Activated CD8-positive, alpha-beta memory T cell treated with anti-CD3 and anti-CD28 coated beads, Interleukin-2, amount 10 ng/mL, durations not matched to agents 7 days and 5 days (primary cell): Measurements from ENCODE around the gene DLGAP1. TPM values are rescaled to one million over a fixed set of nuclear protein-coding genes. Genes with fewer than 3 reads are reported as not detected.

Source experiments
- ATAC-seq: fragments of 150-1000 bp; cut with Tn5 transposase; one replicate; pipeline ENCODE4 v1.10.0; 2021; ENCODE audit warnings: moderate library complexity
- CTCF ChIA-PET: fragments of 350-600 bp; sonication (Branson Sonifier 250); formaldehyde crosslinking; loops from one replicate; lab custom pipeline; 2021; ENCODE audit warnings: antibody characterized with exemption; lab: Charles Lee
- DNase-seq: peaks from one replicate; pipeline ENCODE4 v3.0.0-alpha.2; 2020
- H3K27ac Mint-ChIP-seq: one replicate; pipeline ENCODE4 v1.8.0; 2021; ENCODE audit warnings: mild to moderate bottlenecking, mixed read lengths
- H3K27me3 Mint-ChIP-seq: one replicate; pipeline ENCODE4 v1.8.0; 2021; ENCODE audit warnings: mixed read lengths
- H3K36me3 Mint-ChIP-seq: one replicate; pipeline ENCODE4 v1.8.0; 2021; ENCODE audit warnings: mild to moderate bottlenecking, mixed read lengths
- H3K4me1 Mint-ChIP-seq: one replicate; pipeline ENCODE4 v1.8.0; 2021; ENCODE audit warnings: mixed read lengths
- H3K4me3 Mint-ChIP-seq: one replicate; pipeline ENCODE4 v1.8.0; 2021; ENCODE audit warnings: mild to moderate bottlenecking, moderate library complexity, mixed read lengths
- H3K9me3 Mint-ChIP-seq: one replicate; pipeline ENCODE4 v1.8.0; 2022; ENCODE audit warnings: low read depth, mixed read lengths
- total RNA-seq, 2 experiments: library from RNA; stranded (reverse); gene quantifications; one replicate each; pipeline ENCODE4 v1.2.3, GENCODE V29; 2021

DLGAP1 gene
- total RNA-seq, 2 experiments from 2014 or later: not detected

DNA sequence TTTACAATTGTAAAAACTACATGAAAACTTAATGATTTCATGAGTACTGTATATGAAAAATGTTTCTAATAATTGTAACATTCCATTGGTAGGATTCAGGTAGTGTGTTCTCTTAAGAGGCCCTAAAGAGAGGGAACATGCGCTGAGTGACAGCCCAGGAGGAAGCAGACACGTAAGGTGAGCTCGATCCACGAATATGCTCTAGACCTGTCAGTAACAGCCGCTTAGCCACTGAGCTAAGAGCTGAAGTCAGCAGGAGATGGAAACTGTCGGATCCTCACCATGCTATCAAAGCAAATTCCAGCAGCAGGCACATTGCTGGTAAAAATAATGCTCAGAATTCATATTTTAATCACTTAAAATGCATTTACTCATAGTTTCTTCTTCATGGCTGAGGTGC, 658.7 kb downstream of the DLGAP1 start:
- Mint-ChIP-seq H3K27ac (no peak overlapping the region), H3K36me3 (no peaks in the 10 kb centered on the region), H3K9me3 (no peaks in the 10 kb centered on the region), H3K4me3 (no peak overlapping the region), H3K27me3 (peaks cover 4% of the 10 kb centered on the region), H3K4me1 (no peaks in the 10 kb centered on the region)
- no peak for DNase-seq
- CTCF ChIA-PET: no interaction called here
- ATAC-seq: no peak

GRCh38 chr18:3794537-3795348, 660.4 kb downstream of the DLGAP1 start:
- DNase-seq (no peak), ATAC-seq (no peak)
- no peak overlapping the region for H3K4me3 Mint-ChIP-seq
- no peaks in the 10 kb centered on the region for H3K36me3 Mint-ChIP-seq
- CTCF ChIA-PET: interaction anchor here (1.4 kb wide), 1 partner anchor 23 kb away, joined by 4 read pairs; no protein-coding TSS in a partner anchor
- peaks cover 2% of the 10 kb centered on the region for H3K27me3 Mint-ChIP-seq
- no peaks in the 10 kb centered on the region for H3K4me1 Mint-ChIP-seq
- H3K9me3 Mint-ChIP-seq: no peaks in the 10 kb centered on the region
- no peak overlapping the region for H3K27ac Mint-ChIP-seq

- Mint-ChIP-seq H3K9me3 (no peaks in the 10 kb centered on the region), H3K4me3 (no peak overlapping the region), H3K4me1 (no peaks in the 10 kb centered on the region), H3K36me3 (no peaks in the 10 kb centered on the region), H3K27ac (no peak overlapping the region), H3K27me3 (peaks cover 11% of the 10 kb centered on the region)
- no peak for ATAC-seq
- no peak for DNase-seq
- CTCF ChIA-PET: no interaction called here
Observed at GRCh38 chr18:3793545-3793944, 661.6 kb downstream of the DLGAP1 start.

DNA sequence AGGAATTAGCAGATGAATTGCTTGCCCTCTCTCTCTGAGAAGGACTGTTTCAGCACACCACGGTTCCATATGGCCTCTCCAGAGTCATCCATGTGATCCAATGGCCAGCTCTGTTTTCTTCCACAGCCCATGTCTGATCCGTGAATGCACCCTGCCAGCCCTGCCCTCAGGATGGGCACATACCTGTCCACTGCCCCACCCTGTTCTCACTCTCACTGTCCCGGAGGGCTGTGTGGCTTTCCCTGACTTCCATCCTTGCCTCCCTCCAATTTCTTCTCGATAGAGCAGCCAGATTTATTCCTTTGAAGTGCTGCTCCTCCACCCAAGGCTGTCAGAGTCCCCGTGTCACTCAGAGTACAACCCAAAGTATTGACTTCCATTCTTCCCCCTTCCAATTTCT, 662.0 kb downstream of the DLGAP1 start:
- Mint-ChIP-seq H3K27ac (no peak overlapping the region), H3K27me3 (peaks cover 13% of the 10 kb centered on the region), H3K9me3 (no peaks in the 10 kb centered on the region), H3K36me3 (no peaks in the 10 kb centered on the region), H3K4me3 (no peak overlapping the region), H3K4me1 (no peaks in the 10 kb centered on the region)
- no peak for DNase-seq
- ATAC-seq: no peak
- CTCF ChIA-PET: no interaction called here

- CTCF ChIA-PET: no interaction called here
- H3K27me3 Mint-ChIP-seq: peaks cover 17% of the 10 kb centered on the region
- ATAC-seq (no peak), DNase-seq (no peak)
- no peak overlapping the region for H3K4me3 Mint-ChIP-seq
- no peaks in the 10 kb centered on the region for H3K36me3 Mint-ChIP-seq
- no peak overlapping the region for H3K27ac Mint-ChIP-seq
- no peaks in the 10 kb centered on the region for H3K9me3 Mint-ChIP-seq
- H3K4me1 Mint-ChIP-seq: no peaks in the 10 kb centered on the region
Observed at GRCh38 chr18:3792711-3793110, 662.4 kb downstream of the DLGAP1 start.

DNA sequence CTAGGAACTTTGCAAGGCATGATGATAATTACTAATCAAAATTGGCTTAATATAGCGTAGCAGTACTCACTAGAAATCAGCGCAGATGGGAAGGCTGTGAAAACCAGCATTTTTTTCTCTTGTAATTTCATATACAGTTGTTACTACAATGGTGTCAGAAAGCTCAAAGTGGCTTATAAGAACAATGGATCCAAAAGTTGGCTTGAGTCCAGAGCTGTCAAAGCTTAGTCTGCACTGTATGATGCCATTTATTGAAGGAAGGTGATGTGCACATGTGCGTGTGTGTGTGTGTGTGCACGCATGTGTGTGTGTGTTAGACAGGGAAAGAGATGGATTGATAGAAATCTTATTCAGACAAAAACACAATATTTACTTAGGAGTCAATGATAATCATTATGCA, 663.9 kb downstream of the DLGAP1 start:
- DNase-seq: no peak
- CTCF ChIA-PET: no interaction called here
- Mint-ChIP-seq H3K9me3 (no peaks in the 10 kb centered on the region), H3K36me3 (no peaks in the 10 kb centered on the region), H3K27ac (no peak overlapping the region), H3K4me3 (no peak overlapping the region), H3K27me3 (peaks cover 17% of the 10 kb centered on the region), H3K4me1 (no peaks in the 10 kb centered on the region)
- no peak for ATAC-seq

- Mint-ChIP-seq H3K9me3 (no peaks in the 10 kb centered on the region), H3K4me1 (no peaks in the 10 kb centered on the region), H3K4me3 (no peak overlapping the region), H3K27me3 (peaks cover 16% of the 10 kb centered on the region), H3K36me3 (no peaks in the 10 kb centered on the region), H3K27ac (no peak overlapping the region)
- CTCF ChIA-PET: interaction anchor here (1.9 kb wide), 1 partner anchor 19 kb away, joined by 8 read pairs; no protein-coding TSS in a partner anchor
- DNase-seq: no peak
- ATAC-seq: no peak
Observed at GRCh38 chr18:3790703-3791102, 664.4 kb downstream of the DLGAP1 start.

- Mint-ChIP-seq H3K27ac (no peak overlapping the region), H3K9me3 (no peaks in the 10 kb centered on the region), H3K27me3 (peaks cover 15% of the 10 kb centered on the region), H3K36me3 (no peaks in the 10 kb centered on the region), H3K4me1 (no peaks in the 10 kb centered on the region), H3K4me3 (no peak overlapping the region)
- CTCF ChIA-PET: interaction anchor here (0.7 to 1.9 kb wide), 3 partner anchors 18 to 655 kb away, joined by 3 to 8 read pairs (median 3); no protein-coding TSS in a partner anchor
- DNase-seq: no peak
- ATAC-seq: no peak
Observed at GRCh38 chr18:3789525-3789924, 665.6 kb downstream of the DLGAP1 start.

DNA sequence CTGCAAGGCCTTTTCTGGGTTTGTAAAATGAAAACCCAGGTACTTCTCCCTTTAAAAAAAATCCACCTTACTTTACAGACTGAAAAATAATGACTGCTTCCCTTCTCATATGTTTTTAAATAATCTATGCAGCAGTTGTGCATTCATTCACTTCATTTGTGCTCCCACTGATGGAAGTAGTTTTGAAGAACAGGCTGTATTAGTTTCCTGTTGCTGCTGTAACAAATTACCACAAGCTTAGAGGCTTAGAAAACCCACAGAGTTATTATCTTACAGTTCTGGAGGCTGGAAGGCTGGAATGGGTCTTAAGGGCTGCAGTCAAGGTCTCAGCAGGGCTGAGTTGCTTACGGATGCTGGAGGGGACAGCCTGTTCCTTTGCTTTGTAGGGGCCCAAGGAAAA, 670.2 kb downstream of the DLGAP1 start:
- no peaks in the 10 kb centered on the region for H3K36me3 Mint-ChIP-seq
- H3K4me3 Mint-ChIP-seq: no peak overlapping the region
- H3K4me1 Mint-ChIP-seq: no peaks in the 10 kb centered on the region
- H3K27ac Mint-ChIP-seq: no peak overlapping the region
- H3K9me3 Mint-ChIP-seq: no peaks in the 10 kb centered on the region
- CTCF ChIA-PET: interaction anchor here (0.9 kb wide), 1 partner anchor 14 kb away, joined by 3 read pairs; no protein-coding TSS in a partner anchor
- ATAC-seq (no peak), DNase-seq (no peak)
- peaks cover 18% of the 10 kb centered on the region for H3K27me3 Mint-ChIP-seq

DNA sequence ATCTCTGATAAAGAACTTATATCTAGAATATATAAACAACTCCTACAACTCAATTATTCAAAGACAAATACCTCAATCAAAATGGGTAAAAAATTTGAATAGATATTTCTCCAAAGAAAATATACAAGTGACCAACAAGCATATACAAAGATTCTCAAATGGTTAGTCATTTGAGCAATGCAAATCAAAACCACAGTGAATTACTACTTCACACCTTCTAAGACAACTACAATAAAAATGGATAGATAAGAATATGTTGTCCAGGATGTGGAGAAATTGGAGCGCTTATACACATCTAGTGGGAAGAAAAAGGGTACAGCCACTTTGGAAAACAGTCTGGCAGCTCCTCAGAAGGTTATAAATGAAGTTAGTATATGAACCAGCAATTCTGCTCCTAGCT, 672.2 kb downstream of the DLGAP1 start:
- H3K9me3 Mint-ChIP-seq: no peaks in the 10 kb centered on the region
- H3K27me3 Mint-ChIP-seq: peaks cover 7% of the 10 kb centered on the region
- DNase-seq: no peak
- H3K4me3 Mint-ChIP-seq: no peak overlapping the region
- H3K36me3 Mint-ChIP-seq: no peaks in the 10 kb centered on the region
- ATAC-seq: no peak
- no peak overlapping the region for H3K27ac Mint-ChIP-seq
- no peaks in the 10 kb centered on the region for H3K4me1 Mint-ChIP-seq
- CTCF ChIA-PET: interaction anchor here (5.0 kb wide), 1 partner anchor 11 kb away, joined by 18 read pairs; no protein-coding TSS in a partner anchor

DNA sequence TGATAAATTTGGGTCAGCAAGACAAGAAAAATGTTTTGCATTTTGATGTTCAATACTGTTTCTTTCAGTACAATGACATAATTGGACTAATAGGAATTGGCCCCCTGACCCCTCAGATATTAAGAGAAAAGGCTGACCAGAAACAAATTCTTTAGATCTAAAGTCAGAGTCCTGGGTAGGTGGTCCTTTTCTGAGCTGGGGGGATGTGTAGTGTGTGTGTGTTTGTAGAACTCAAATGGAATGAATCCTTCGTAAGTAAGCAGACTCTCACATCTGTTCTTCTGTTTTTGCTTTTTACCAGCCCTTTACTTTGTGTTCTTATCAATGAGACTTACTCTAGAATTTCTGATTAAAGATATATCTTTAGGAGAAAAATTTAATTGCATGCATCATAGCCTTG, 677.4 kb downstream of the DLGAP1 start:
- no peak for DNase-seq
- Mint-ChIP-seq H3K36me3 (no peaks in the 10 kb centered on the region), H3K4me1 (no peaks in the 10 kb centered on the region), H3K27ac (no peak overlapping the region), H3K27me3 (peaks cover 9% of the 10 kb centered on the region), H3K4me3 (no peak overlapping the region), H3K9me3 (no peaks in the 10 kb centered on the region)
- no peak for ATAC-seq
- CTCF ChIA-PET: no interaction called here

DNA sequence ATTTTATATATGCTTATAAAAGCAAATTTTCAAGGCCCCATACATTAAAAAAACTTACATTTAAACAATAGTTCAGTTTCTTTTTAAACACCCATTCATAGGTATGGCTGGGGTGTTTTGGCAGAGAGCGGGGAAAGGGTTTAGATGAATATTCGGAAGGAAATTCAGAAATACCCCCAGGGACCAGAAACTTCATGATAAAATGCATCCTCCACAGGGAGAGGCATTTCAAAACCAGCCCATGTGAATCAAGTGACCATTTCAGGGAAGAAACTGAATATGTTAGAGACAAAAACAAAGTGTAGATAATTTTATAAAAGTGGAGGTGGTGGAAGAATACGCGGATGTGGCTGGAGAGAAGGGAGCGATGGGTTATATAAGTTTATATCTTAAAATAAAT, 678.0 kb downstream of the DLGAP1 start:
- Mint-ChIP-seq H3K4me3 (no peak overlapping the region), H3K27me3 (peaks cover 9% of the 10 kb centered on the region), H3K27ac (no peak overlapping the region), H3K4me1 (peaks cover under 1% of the 10 kb centered on the region), H3K9me3 (no peaks in the 10 kb centered on the region), H3K36me3 (no peaks in the 10 kb centered on the region)
- CTCF ChIA-PET: no interaction called here
- no peak for ATAC-seq
- no peak for DNase-seq

DNA sequence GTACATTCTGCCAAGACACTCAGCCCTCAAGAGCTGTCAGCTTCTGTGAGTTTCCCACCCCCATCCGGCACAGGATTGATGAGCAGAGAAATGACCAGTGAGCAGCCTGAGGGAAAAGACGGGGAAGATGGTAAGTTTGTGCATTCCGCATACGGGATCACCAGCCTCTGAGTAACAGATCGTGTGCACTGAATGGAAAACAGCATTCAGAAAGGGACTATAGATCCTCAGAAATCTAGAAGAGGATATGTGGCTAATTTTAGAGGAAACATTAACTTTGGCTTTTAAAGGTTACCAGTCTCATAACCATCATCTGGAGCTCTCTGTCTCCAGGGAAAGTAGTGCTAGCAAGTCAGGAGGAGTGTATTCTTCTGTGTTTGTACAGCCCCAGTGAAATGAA, 679.1 kb downstream of the DLGAP1 start:
- Mint-ChIP-seq H3K4me1 (peaks cover 4% of the 10 kb centered on the region), H3K36me3 (no peaks in the 10 kb centered on the region), H3K27ac (no peak overlapping the region), H3K9me3 (no peaks in the 10 kb centered on the region), H3K4me3 (no peak overlapping the region), H3K27me3 (peaks cover 10% of the 10 kb centered on the region)
- DNase-seq: no peak
- no peak for ATAC-seq
- CTCF ChIA-PET: no interaction called here

DNA sequence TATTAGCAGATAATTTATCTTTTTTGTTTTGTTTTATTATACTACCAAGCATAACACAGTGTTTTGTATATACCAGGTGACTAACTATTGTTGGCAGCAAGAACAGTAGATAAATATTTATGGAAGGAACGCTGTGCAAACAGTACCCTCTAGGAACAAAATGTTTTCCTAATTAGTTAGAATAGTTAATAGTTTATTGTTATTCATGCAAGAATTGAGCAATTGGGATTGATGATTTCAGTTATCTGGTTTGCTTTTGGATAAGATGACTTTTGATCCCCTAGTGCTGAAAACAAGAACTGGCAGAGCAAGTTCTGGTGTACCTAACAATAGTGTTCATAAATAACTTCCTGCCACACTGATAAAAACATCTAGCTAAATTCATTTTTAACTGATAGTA, 681.8 kb downstream of the DLGAP1 start:
- no peak overlapping the region for H3K27ac Mint-ChIP-seq
- H3K36me3 Mint-ChIP-seq: no peaks in the 10 kb centered on the region
- peaks cover 4% of the 10 kb centered on the region for H3K4me1 Mint-ChIP-seq
- peaks cover 29% of the 10 kb centered on the region for H3K27me3 Mint-ChIP-seq
- ATAC-seq: no peak
- CTCF ChIA-PET: interaction anchor here (1.1 to 5.1 kb wide), 2 partner anchors 221 to 292 kb away, joined by 3 to 49 read pairs; no protein-coding TSS in a partner anchor
- H3K9me3 Mint-ChIP-seq: no peaks in the 10 kb centered on the region
- DNase-seq: no peak
- H3K4me3 Mint-ChIP-seq: no peak overlapping the region
